BJ (cell line): ENCODE results near the gene PFN4. TPM values are rescaled to one million over a fixed set of nuclear protein-coding genes. Genes with fewer than 3 reads are reported as not detected.

Experiments used
- CTCF ChIA-PET: fragments of 350-600 bp; formaldehyde crosslinking; extraction: SDS; loops from one replicate; lab custom pipeline; 2021; ENCODE audit warnings: antibody characterized with exemption, inconsistent platforms; lab: Yijun Ruan, JAX
- POLR2A ChIA-PET: fragments of 300-600 bp; sonication (Branson Sonifier 250); formaldehyde crosslinking; extraction: SDS; loops from one replicate; lab custom pipeline; 2021; ENCODE audit warnings: antibody characterized with exemption; lab: Charles Lee
- DNase-seq: peaks from one replicate; pipeline ENCODE4 v3.0.0-alpha.2; 2011; ENCODE audit warnings: low read depth
- H3K27me3 ChIP-seq: 2 replicates; pipeline ENCODE4 v1.6.0; 2011; ENCODE audit warnings: low read length; ENCODE audit not compliant: control insufficient read depth, insufficient read depth
- H3K36me3 ChIP-seq: 2 replicates; pipeline ENCODE4 v1.5.1; 2011; ENCODE audit warnings: low read length; ENCODE audit not compliant: control insufficient read depth, insufficient read depth
- H3K4me3 ChIP-seq: 2 replicates; pipeline ENCODE4 v1.5.1; 2011; ENCODE audit warnings: low read depth, mild to moderate bottlenecking, control low read depth, low read length
- polyA plus RNA-seq: library from polyadenylated mRNA; depleted of rRNA; stranded (reverse); fragments of >200 nt; gene quantifications from 2 replicates; pipeline ENCODE4 v1.2.3, GENCODE V29; 2011
- TF ChIP-seq, protein P1 (sequence below): IDR thresholded peaks from 2 replicates; pipeline ENCODE4 v1.5.1; 2011; ENCODE audit warnings: low read depth, mild to moderate bottlenecking, control low read depth, inconsistent platforms, low read length, moderate library complexity; ENCODE audit not compliant: insufficient read depth

Gene PFN4
- polyA plus RNA-seq, 1 experiment = 0.40 TPM

- no peak for DNase-seq
- POLR2A ChIA-PET = no interaction called here
- Histone ChIP-seq H3K36me3 (peaks cover 3% of the 10 kb centered on the region; the same call in 1 of the 2 replicates), H3K4me3 (no peak overlapping the region), H3K27me3 (no peaks in the 10 kb centered on the region)
- TF ChIP-seq, protein P1, sequence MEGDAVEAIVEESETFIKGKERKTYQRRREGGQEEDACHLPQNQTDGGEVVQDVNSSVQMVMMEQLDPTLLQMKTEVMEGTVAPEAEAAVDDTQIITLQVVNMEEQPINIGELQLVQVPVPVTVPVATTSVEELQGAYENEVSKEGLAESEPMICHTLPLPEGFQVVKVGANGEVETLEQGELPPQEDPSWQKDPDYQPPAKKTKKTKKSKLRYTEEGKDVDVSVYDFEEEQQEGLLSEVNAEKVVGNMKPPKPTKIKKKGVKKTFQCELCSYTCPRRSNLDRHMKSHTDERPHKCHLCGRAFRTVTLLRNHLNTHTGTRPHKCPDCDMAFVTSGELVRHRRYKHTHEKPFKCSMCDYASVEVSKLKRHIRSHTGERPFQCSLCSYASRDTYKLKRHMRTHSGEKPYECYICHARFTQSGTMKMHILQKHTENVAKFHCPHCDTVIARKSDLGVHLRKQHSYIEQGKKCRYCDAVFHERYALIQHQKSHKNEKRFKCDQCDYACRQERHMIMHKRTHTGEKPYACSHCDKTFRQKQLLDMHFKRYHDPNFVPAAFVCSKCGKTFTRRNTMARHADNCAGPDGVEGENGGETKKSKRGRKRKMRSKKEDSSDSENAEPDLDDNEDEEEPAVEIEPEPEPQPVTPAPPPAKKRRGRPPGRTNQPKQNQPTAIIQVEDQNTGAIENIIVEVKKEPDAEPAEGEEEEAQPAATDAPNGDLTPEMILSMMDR = no peak
- CTCF ChIA-PET = interaction anchor here (0.9 kb wide), 1 partner anchor 23 kb away, joined by 3 read pairs; no protein-coding TSS in a partner anchor
These were observed 15.8 kb downstream of the PFN4 start for GRCh38 chr2:24107336-24107735.

DNA sequence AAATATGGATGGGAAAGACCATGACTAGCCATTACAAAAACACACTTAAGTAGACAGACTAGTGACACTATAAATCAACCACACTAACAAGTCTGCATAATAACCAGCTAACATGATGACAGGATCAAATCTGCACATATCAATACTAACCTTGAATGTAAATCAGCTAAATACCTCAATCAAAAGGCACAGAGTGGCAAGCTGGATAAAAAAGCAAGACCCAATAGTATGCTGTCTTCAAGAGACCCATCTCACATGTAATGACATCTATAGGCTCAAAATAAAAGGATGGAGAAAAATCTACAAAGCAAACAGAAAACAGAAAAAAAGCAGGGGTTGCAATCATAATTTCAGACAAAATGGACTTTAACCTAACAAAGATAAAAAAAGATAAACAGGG lies 16.3 kb downstream of the PFN4 start:
- no peak for DNase-seq
- ChIA-PET POLR2A (no interaction called here), CTCF (interaction anchor here (0.9 kb wide), 1 partner anchor 23 kb away, joined by 3 read pairs; no protein-coding TSS in a partner anchor)
- H3K27me3 ChIP-seq = no peaks in the 10 kb centered on the region
- peaks cover 3% of the 10 kb centered on the region; the same call in 1 of the 2 replicates for H3K36me3 ChIP-seq
- no peak overlapping the region for H3K4me3 ChIP-seq
- TF ChIP-seq, protein P1 = no peak

DNA sequence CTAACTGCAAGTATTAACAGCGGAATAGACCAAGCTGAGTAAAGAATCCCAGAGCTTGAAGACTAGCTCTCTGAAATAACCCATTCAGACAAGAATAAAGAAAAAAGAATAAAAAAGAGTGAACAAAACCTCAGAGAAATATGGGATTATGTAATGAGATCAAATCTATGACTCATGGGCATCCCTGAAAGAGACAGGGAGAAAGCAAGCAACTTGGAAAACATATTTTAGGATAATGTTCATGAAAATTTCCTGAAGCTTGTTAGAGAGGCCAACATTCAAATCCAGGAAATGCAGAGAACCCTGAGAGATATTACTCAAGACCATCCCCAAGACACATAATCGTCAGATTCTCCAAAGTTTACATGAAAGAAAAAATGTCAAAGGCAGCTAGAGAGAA lies 17.3 kb downstream of the PFN4 start:
- CTCF ChIA-PET = interaction anchor here (0.6 to 1.3 kb wide), 2 partner anchors 13 to 22 kb away, joined by 4 to 6 read pairs; partner anchors contain the start of gene TP53I3
- Histone ChIP-seq H3K4me3 (no peak overlapping the region), H3K27me3 (no peaks in the 10 kb centered on the region), H3K36me3 (peaks cover 3% of the 10 kb centered on the region; the same call in 1 of the 2 replicates)
- no peak for DNase-seq
- TF ChIP-seq, protein P1 = no peak
- POLR2A ChIA-PET = no interaction called here

DNA sequence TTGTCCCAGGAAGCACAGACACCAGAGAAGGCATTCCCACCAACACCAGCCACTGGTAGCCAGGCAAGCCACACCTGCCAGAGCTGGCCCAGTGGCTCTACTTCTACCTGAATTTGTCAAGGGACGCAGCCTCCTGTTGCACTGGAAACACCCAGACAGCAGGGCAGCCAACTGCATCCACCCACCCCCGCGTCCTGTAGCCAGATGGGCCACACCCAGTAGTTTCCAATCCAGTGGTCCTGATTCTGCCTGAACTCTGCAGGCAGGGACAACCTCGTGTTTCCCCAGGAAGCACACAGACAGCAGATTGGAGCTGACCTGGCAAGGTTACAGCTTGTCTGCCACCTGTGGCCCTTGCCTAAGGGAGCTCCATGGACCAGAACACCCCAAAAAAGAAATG lies 18.2 kb downstream of the PFN4 start:
- Histone ChIP-seq H3K27me3 (no peaks in the 10 kb centered on the region), H3K36me3 (peaks cover 3% of the 10 kb centered on the region; the same call in 1 of the 2 replicates), H3K4me3 (no peak overlapping the region)
- ChIA-PET CTCF (interaction anchor here (1.3 kb wide), 1 partner anchor 21 kb away, joined by 6 read pairs; the partner anchor contains the start of gene TP53I3), POLR2A (no interaction called here)
- no peak for DNase-seq
- TF ChIP-seq, protein P1 = no peak

DNA sequence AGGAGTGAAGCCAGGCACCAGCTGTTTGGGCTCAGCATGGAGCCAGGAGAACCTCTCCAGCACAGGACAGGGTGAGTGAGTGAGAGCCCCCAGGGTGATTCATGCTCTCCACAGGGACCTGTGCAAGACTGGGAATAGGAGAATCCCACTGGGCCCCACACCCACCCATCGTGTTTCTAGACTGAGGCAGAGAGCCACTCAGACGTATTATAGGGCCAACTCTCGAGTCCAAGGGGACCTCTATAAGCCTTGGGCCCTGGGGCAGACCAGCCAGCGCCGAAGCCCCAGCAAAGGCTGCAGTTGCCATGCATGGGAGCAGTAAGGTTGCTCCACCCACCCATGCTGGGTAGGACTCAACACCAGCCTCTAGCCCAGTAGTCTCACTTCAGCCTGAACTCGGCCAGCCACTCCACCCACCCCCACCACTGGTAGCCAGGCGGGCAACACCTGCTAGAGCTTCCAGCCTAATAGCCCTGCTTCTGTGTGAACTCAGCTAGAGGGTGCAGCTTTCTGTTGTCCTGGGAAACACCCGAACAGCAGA lies 19.0 kb downstream of the PFN4 start:
- peaks cover 3% of the 10 kb centered on the region; the same call in 1 of the 2 replicates for H3K36me3 ChIP-seq
- DNase-seq = no peak
- ChIA-PET CTCF (no interaction called here), POLR2A (no interaction called here)
- H3K4me3 ChIP-seq = no peak overlapping the region
- no peaks in the 10 kb centered on the region for H3K27me3 ChIP-seq
- TF ChIP-seq, protein P1 = no peak
